HG03139 (cell line): ENCODE measurements around the gene PCDHB9.
"Not testable (repeated sequence)": the region's sequence is repeated elsewhere in the genome, so short reads cannot be mapped to it uniquely, and the experiment has no call there.

Source experiments
- ATAC-seq: cut with Tn5 transposase; IDR thresholded peaks from one replicate; pipeline ENCODE4 v1.9.1; 2021; ENCODE audit not compliant: unreplicated experiment

The PCDHB9 gene

DNA sequence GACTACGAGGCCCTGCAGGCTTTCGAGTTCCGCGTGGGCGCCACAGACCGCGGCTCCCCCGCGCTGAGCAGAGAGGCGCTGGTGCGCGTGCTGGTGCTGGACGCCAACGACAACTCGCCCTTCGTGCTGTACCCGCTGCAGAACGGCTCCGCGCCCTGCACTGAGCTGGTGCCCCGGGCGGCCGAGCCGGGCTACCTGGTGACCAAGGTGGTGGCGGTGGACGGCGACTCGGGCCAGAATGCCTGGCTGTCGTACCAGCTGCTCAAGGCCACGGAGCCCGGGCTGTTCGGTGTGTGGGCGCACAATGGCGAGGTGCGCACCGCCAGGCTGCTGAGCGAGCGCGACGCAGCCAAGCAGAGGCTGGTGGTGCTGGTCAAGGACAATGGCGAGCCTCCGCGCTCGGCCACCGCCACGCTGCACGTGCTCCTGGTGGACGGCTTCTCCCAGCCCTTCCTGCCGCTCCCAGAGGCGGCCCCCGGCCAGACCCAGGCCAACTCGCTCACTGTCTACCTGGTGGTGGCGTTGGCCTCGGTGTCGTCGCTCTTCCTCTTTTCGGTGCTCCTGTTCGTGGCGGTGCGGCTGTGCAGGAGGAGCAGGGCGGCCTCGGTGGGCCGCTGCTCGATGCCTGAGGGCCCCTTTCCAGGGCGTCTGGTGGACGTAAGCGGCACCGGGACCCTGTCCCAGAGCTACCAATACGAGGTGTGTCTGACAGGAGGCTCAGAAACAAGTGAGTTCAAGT is 2.7 kb upstream of the PCDHB9 start:
- ATAC-seq, result not testable (repeated sequence)

DNA sequence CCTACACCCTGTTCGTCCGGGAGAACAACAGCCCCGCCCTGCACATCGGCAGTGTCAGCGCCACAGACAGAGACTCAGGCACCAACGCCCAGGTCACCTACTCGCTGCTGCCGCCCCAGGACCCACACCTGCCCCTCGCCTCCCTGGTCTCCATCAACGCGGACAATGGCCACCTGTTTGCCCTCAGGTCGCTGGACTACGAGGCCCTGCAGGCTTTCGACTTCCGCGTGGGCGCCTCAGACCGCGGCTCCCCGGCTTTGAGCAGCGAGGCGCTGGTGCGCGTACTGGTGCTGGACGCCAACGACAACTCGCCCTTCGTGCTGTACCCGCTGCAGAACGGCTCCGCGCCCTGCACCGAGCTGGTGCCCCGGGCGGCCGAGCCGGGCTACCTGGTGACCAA is 1.7 kb downstream of the PCDHB9 start:
- ATAC-seq, result not testable (repeated sequence)

DNA sequence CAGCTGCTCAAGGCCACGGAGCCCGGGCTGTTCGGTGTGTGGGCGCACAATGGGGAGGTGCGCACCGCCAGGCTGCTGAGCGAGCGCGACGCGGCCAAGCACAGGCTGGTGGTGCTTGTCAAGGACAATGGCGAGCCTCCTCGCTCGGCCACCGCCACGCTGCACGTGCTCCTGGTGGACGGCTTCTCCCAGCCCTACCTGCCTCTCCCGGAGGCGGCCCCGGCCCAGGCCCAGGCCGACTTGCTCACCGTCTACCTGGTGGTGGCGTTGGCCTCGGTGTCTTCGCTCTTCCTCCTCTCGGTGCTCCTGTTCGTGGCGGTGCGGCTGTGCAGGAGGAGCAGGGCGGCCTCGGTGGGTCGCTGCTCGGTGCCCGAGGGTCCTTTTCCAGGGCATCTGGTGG is 2.2 kb downstream of the PCDHB9 start:
- ATAC-seq, result not testable (repeated sequence)

DNA sequence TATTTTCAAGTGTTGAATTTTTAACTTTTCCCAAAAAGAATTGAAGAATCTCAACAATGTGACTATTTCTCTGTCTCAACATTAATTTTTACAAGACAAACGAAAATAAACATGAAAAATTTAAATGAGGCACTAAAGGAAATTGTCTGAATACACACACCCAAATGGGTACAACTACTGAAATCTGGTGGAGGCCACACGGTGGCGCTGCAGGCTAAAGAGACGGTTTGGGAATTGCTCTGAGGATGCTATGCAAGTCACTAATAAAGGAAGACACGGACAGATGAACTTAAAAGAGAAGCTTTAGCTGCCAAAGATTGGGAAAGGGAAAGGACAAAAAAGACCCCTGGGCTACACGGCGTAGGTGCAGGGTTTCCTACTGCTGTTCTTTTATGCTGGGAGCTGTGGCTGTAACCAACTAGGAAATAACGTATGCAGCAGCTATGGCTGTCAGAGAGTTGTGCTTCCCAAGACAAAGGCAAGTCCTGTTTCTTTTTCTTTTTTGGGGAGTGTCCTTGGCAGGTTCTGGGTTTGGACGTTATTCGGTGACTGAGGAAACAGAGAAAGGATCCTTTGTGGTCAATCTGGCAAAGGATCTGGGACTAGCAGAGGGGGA is 5.3 kb downstream of the PCDHB9 start, which contains the start of gene PCDHB10:
Gene PCDHB10 (plus strand): TSS at position 244 of the 616 bp plus-strand sequence. CDS start 200 bp downstream, at position 444.
- no peak for ATAC-seq

DNA sequence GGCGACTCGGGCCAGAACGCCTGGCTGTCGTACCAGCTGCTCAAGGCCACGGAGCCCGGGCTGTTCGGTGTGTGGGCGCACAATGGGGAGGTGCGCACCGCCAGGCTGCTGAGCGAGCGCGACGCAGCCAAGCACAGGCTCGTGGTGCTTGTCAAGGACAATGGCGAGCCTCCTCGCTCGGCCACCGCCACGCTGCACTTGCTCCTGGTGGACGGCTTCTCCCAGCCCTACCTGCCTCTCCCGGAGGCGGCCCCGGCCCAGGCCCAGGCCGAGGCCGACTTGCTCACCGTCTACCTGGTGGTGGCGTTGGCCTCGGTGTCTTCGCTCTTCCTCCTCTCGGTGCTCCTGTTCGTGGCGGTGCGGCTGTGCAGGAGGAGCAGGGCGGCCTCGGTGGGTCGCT is 7.4 kb downstream of the PCDHB9 start:
- ATAC-seq, result not testable (repeated sequence)

DNA sequence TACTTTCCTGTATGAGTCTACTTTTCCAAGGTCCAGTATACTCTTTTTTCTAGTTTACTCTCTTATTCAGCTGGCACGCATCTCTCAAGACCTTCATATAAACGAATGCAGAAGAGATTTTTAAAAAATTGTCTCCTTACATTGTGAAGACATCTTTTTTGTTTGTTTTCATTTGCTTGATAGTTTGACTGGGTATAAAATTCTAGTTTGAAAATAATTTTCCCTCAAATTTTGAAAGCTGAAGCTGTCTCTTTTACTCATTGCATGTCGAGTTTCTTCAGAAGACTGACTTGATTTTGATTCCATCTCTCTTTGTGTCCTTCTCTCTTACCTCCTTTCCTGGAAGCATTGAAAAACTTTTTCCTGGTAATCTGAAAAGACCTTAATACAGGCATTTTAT is 9.4 kb downstream of the PCDHB9 start:
- ATAC-seq, result no peak

DNA sequence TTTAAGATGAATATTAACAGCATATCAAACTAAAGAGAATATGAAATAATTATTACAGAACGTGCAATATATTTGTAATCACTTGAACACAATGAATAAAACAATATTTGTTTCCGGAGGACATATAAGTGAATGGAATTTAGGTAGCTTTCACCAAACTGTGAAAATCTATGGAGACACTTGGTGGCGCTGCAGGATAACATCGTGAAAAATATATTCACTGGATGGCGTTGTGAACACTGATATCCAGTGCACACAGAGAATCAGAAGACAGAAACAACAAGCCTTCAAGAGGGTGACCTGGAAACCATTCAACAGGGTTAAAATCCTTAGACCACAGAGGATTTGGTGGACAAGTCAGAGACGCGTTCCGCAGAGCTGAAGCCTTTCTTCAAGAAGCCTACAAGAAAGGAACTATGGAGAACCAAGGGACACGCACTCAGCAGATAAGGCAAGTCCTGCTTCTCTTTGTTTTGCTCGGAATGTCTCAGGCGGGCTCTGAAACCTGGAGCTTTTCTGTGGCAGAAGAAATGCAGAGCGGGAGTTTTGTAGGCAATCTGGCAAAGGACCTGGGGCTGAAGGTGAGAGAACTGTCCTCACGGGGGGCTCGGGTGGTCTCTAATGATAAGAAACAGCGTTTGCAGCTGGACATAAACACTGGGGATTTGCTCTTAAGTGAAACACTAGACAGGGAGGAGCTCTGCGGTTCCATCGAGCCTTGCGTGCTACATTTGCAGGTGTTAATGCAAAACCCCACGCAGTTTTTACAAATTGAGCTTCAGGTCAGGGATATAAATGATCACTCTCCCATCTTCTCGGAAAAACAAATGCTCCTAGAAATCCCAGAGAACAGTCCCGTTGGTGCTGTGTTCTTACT is 12.6 kb downstream of the PCDHB9 start, which contains the start of gene PCDHB11:
Gene PCDHB11 (plus strand): TSS at position 269 of the 877 bp plus-strand sequence. CDS start 148 bp downstream, at position 417.
- no peak for ATAC-seq

DNA sequence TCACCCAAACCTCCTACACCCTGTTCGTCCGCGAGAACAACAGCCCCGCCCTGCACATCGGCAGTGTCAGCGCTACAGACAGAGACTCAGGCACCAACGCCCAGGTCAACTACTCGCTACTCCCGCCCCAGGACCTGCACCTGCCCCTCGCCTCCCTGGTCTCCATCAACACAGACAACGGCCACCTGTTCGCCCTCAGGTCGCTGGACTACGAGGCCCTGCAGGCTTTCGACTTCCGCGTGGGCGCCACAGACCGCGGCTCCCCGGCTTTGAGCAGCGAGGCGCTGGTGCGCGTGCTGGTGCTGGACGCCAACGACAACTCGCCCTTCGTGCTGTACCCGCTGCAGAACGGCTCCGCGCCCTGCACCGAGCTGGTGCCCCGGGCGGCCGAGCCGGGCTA is 14.2 kb downstream of the PCDHB9 start:
- not testable (repeated sequence) for ATAC-seq

DNA sequence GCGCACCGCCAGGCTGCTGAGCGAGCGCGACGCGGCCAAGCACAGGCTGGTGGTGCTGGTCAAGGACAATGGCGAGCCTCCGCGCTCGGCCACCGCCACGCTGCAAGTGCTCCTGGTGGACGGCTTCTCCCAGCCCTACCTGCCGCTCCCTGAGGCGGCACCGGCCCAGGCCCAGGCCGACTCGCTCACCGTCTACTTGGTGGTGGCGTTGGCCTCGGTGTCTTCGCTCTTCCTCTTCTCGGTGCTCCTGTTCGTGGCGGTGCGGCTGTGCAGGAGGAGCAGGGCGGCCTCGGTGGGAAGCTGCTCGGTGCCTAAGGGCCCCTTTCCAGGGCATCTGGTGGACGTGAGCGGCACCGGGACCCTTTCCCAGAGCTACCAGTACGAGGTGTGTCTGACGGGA is 14.7 kb downstream of the PCDHB9 start:
- not testable (repeated sequence) for ATAC-seq

DNA sequence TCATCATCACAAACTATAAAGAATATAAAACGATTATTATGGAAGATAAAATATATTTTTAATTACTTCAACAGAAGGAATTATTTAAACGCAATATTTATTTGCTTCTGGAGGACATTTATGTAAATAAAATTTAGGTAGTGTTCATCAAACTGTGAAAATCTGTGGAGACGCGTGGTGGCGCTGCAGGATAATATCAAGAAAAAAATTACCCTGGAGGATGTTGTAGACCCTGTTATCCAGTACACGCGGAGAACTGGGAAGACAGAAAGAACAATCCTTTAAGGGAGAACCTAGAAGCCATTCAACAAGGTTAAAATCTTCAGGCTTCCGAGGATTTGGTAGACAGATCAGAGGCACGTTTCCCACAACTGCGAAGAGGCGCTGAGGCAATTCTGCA is 21.5 kb downstream of the PCDHB9 start, which contains the start of gene PCDHB12:
Gene PCDHB12 (plus strand): TSS at position 242 of the 400 bp plus-strand sequence. CDS start 189 bp downstream, outside the sequence.
- ATAC-seq, result no peak

DNA sequence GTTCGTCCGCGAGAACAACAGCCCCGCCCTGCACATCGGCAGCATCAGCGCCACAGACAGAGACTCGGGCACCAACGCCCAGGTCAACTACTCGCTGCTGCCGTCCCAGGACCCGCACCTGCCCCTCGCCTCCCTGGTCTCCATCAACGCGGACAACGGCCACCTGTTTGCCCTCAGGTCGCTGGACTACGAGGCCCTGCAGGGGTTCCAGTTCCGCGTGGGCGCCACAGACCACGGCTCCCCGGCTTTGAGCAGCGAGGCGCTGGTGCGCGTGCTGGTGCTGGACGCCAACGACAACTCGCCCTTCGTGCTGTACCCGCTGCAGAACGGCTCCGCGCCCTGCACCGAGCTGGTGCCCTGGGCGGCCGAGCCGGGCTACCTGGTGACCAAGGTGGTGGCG is 23.3 kb downstream of the PCDHB9 start:
- not testable (repeated sequence) for ATAC-seq

DNA sequence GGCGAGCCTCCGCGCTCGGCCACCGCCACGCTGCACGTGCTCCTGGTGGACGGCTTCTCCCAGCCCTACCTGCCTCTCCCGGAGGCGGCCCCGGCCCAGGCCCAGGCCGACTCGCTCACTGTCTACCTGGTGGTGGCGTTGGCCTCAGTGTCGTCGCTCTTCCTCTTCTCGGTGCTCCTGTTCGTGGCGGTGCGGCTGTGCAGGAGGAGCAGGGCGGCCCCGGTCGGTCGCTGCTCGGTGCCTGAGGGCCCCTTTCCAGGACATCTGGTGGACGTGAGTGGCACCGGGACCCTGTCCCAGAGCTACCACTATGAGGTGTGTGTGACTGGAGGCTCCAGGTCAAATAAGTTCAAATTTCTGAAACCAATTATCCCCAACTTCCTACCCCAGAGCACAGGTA is 23.9 kb downstream of the PCDHB9 start:
- not testable (repeated sequence) for ATAC-seq

DNA sequence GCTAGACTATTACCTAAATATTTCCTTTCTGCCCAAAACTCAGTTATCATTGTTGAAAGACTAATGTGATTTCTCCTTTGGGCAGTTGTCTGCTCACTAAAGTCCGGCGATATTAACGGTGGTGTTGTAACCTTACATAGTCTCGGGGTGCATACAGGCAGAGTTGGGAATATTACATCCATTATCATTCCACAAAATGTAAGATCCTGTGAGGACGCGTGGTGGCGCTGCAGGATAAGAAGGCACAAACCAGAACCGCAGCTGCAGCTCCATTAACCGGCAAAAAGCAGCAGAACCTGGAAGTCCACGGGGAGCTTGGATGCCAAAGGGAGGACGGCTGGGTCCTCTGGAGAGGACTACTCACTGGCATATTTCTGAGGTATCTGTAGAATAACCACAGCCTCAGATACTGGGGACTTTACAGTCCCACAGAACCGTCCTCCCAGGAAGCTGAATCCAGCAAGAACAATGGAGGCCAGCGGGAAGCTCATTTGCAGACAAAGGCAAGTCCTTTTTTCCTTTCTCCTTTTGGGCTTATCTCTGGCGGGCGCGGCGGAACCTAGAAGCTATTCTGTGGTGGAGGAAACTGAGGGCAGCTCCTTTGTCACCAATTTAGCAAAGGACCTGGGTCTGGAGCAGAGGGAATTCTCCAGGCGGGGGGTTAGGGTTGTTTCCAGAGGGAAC is 26.8 kb downstream of the PCDHB9 start, which contains the start of gene PCDHB13:
Gene PCDHB13 (plus strand): TSS at position 264 of the 684 bp plus-strand sequence. CDS start 205 bp downstream, at position 469.
- not testable (repeated sequence) for ATAC-seq

DNA sequence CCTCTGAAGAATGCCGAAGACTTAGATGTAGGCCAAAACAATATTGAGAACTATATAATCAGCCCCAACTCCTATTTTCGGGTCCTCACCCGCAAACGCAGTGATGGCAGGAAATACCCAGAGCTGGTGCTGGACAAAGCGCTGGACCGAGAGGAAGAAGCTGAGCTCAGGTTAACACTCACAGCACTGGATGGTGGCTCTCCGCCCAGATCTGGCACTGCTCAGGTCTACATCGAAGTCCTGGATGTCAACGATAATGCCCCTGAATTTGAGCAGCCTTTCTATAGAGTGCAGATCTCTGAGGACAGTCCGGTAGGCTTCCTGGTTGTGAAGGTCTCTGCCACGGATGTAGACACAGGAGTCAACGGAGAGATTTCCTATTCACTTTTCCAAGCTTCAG is 27.6 kb downstream of the PCDHB9 start:
- ATAC-seq, result not testable (repeated sequence)

DNA sequence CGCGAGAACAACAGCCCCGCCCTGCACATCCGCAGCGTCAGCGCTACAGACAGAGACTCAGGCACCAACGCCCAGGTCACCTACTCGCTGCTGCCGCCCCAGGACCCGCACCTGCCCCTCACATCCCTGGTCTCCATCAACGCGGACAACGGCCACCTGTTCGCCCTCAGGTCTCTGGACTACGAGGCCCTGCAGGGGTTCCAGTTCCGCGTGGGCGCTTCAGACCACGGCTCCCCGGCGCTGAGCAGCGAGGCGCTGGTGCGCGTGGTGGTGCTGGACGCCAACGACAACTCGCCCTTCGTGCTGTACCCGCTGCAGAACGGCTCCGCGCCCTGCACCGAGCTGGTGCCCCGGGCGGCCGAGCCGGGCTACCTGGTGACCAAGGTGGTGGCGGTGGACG is 28.5 kb downstream of the PCDHB9 start:
- ATAC-seq, result not testable (repeated sequence)

DNA sequence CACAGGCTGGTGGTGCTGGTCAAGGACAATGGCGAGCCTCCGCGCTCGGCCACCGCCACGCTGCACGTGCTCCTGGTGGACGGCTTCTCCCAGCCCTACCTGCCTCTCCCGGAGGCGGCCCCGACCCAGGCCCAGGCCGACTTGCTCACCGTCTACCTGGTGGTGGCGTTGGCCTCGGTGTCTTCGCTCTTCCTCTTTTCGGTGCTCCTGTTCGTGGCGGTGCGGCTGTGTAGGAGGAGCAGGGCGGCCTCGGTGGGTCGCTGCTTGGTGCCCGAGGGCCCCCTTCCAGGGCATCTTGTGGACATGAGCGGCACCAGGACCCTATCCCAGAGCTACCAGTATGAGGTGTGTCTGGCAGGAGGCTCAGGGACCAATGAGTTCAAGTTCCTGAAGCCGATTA is 29.1 kb downstream of the PCDHB9 start:
- ATAC-seq, result not testable (repeated sequence)

DNA sequence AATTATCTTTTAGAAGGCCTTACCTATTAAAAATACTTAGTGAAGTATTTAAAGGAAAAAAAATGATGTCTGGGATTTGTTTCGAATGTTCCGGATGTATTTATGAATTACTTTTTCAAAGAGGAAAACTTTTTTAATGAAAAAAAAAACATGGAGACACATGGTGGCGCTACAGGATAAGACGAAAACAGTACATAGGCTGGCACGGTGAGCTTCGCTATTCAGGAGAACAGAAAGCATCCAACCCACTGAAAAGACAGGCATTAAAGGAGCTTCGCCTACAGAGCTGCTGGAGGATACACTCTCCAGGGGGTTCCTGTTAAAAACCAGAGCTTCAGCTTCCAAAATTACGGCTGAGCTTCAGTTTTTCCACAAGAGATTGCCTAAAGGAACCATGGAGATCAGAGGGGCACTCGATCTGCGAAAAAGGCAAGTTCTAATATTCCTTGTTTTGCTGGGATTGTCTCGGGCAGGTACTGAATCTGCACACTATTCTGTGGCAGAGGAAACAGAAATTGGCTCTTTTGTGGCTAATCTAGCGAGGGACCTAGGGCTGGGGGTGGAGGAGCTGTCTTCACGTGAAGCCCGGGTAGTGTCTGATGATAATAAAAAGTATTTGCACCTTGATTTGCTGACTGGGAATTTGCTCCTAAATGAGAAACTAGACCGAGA is 36.3 kb downstream of the PCDHB9 start, which contains the start of gene PCDHB14:
Gene PCDHB14 (plus strand): TSS at position 232 of the 672 bp plus-strand sequence. CDS start 163 bp downstream, at position 395.
- no peak for ATAC-seq

DNA sequence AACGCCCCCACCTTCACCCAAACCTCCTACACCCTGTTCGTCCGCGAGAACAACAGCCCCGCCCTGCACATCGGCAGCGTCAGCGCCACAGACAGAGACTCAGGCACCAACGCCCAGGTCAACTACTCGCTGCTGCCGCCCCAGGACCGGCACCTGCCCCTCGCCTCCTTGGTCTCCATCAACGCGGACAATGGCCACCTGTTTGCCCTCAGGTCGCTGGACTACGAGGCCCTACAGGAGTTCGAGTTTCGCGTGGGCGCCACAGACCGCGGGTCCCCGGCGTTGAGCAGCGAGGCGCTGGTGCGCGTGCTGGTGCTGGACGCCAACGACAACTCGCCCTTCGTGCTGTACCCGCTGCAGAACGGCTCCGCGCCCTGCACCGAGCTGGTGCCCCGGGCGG is 37.9 kb downstream of the PCDHB9 start:
- ATAC-seq, result not testable (repeated sequence)

DNA sequence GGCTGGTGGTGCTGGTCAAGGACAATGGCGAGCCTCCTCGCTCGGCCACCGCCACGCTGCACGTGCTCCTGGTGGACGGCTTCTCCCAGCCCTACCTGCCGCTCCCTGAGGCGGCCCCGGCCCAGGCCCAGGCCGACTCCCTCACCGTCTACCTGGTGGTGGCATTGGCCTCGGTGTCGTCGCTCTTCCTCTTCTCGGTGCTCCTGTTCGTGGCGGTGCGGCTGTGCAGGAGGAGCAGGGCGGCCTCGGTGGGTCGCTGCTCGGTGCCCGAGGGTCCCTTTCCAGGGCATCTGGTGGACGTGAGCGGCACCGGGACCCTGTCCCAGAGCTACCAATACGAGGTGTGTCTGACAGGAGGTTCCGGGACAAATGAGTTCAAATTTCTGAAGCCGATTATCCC is 38.5 kb downstream of the PCDHB9 start:
- not testable (repeated sequence) for ATAC-seq
